GM23338 (cell line): ENCODE measurements around the gene EXD3. TPM values are rescaled to one million over a fixed set of nuclear protein-coding genes. Genes with fewer than 3 reads are reported as not detected.

Experiments used
- ATAC-seq: fragments of 200-7000 bp; cut with Tn5 transposase; 3 replicates; pipeline ENCODE4 v1.9.1; 2020
- DNase-seq: peaks from one replicate; pipeline ENCODE4 v3.0.0-alpha.2; 2015; ENCODE audit warnings: low spot score
- H2AFZ ChIP-seq: fragments of 200-600 bp; sonication (generic); 2 replicates; pipeline ENCODE4 v1.8.0; 2016; ENCODE audit warnings: antibody characterized with exemption, mild to moderate bottlenecking, moderate library complexity
- H3F3A ChIP-seq: fragments of 200-600 bp; sonication (generic); replicated peaks from 2 replicates; pipeline ENCODE4 v1.8.0; 2017; ENCODE audit warnings: antibody characterized with exemption, mixed run types, low read depth
- H3K27ac ChIP-seq: fragments of 200-600 bp; sonication (generic); 2 replicates; pipeline ENCODE4 v1.6.1; 2016; ENCODE audit warnings: low read depth
- H3K27me3 ChIP-seq: fragments of 200-600 bp; sonication (generic); 2 replicates; pipeline ENCODE4 v1.8.0; 2016; ENCODE audit warnings: mild to moderate bottlenecking, mixed run types, moderate library complexity; ENCODE audit not compliant: insufficient read depth
- H3K36me3 ChIP-seq: fragments of 200-600 bp; sonication (generic); 2 replicates; pipeline ENCODE4 v1.8.0; 2016; ENCODE audit warnings: mild to moderate bottlenecking; ENCODE audit not compliant: insufficient read depth
- H3K4me1 ChIP-seq: fragments of 200-600 bp; sonication (generic); 2 replicates; pipeline ENCODE4 v1.8.0; 2016; ENCODE audit warnings: mild to moderate bottlenecking, moderate library complexity; ENCODE audit not compliant: insufficient read depth
- H3K4me2 ChIP-seq: fragments of 200-600 bp; sonication (generic); 2 replicates; pipeline ENCODE4 v1.7.1; 2017; ENCODE audit warnings: mixed run types
- H3K4me3 ChIP-seq: fragments of 200-600 bp; sonication (generic); 2 replicates; pipeline ENCODE4 v1.6.1; 2016; ENCODE audit warnings: mixed run types
- H3K79me2 ChIP-seq: fragments of 200-600 bp; sonication (generic); replicated peaks from 2 replicates; pipeline ENCODE4 v1.8.0; 2017; ENCODE audit warnings: mild to moderate bottlenecking; ENCODE audit not compliant: insufficient read depth
- H3K9me2 ChIP-seq: fragments of 200-600 bp; sonication (generic); 2 replicates; pipeline ENCODE4 v1.8.0; 2017; ENCODE audit not compliant: insufficient read depth
- H4K20me1 ChIP-seq: fragments of 200-600 bp; sonication (generic); replicated peaks from 2 replicates; pipeline ENCODE4 v1.8.0; 2017; ENCODE audit warnings: mild to moderate bottlenecking; ENCODE audit not compliant: insufficient read depth
- H3K27ac Mint-ChIP-seq: 2 replicates; pipeline ENCODE4 v1.8.0; 2020; ENCODE audit warnings: inconsistent platforms, mild to moderate bottlenecking, moderate library complexity, mixed read lengths
- H3K27me3 Mint-ChIP-seq: 3 replicates; pipeline ENCODE4 v1.8.0; 2022; ENCODE audit warnings: low read depth, mild to moderate bottlenecking, moderate library complexity, mixed read lengths, inconsistent platforms; ENCODE audit not compliant: insufficient read depth, poor library complexity
- H3K36me3 Mint-ChIP-seq: 3 replicates; pipeline ENCODE4 v1.8.0; 2021; ENCODE audit warnings: low read depth, mild to moderate bottlenecking, inconsistent platforms, moderate library complexity, mixed read lengths
- H3K4me1 Mint-ChIP-seq: 3 replicates; pipeline ENCODE4 v1.8.0; 2020; ENCODE audit warnings: mild to moderate bottlenecking, inconsistent platforms, mixed read lengths
- H3K4me3 Mint-ChIP-seq: 3 replicates; pipeline ENCODE4 v1.8.0; 2021; ENCODE audit warnings: moderate library complexity, mild to moderate bottlenecking, inconsistent platforms, mixed read lengths
- H3K9me3 Mint-ChIP-seq: 3 replicates; pipeline ENCODE4 v1.8.0; 2020; ENCODE audit warnings: moderate library complexity, mild to moderate bottlenecking, inconsistent platforms, mixed read lengths
- CREB1 ChIP-seq: fragments of 250-450 bp; sonication (Bioruptor Pico); IDR thresholded peaks from 2 replicates; pipeline ENCODE4 v1.5.0; 2020; ENCODE audit warnings: low read depth, mild to moderate bottlenecking, moderate library complexity
- EZH2 ChIP-seq: fragments of 200-600 bp; sonication (generic); IDR thresholded peaks from one replicate; pipeline ENCODE4 v1.8.0; 2017; ENCODE audit warnings: antibody characterized with exemption, mild to moderate bottlenecking, low read depth; ENCODE audit not compliant: unreplicated experiment
- EZH2phosphoT487 ChIP-seq: fragments of 200-600 bp; sonication (generic); IDR thresholded peaks from one replicate; pipeline ENCODE4 v1.8.1; 2018; ENCODE audit warnings: antibody characterized with exemption; ENCODE audit not compliant: unreplicated experiment
- JUNB ChIP-seq: IDR thresholded peaks from one replicate; pipeline ENCODE4 v1.6.1; 2016; ENCODE audit warnings: antibody characterized with exemption; ENCODE audit not compliant: unreplicated experiment
- NANOG ChIP-seq: IDR thresholded peaks from 2 replicates; pipeline ENCODE4 v1.6.1; 2016; ENCODE audit warnings: antibody characterized with exemption, borderline replicate concordance
- POLR2AphosphoS5 ChIP-seq: IDR thresholded peaks from 2 replicates; pipeline ENCODE4 v1.6.1; 2016; ENCODE audit warnings: antibody characterized with exemption, low read depth
- STAT1 ChIP-seq: IDR thresholded peaks from one replicate; pipeline ENCODE4 v1.6.1; 2016; ENCODE audit warnings: antibody characterized with exemption; ENCODE audit not compliant: unreplicated experiment
- ZNF114 ChIP-seq: fragments of 250-450 bp; sonication (Bioruptor Pico); IDR thresholded peaks from 2 replicates; pipeline ENCODE4 v1.5.0; 2020; ENCODE audit warnings: mild to moderate bottlenecking, moderate library complexity
- ZNF331 ChIP-seq: fragments of 250-450 bp; sonication (Bioruptor Pico); IDR thresholded peaks from 2 replicates; pipeline ENCODE4 v1.5.0; 2020; ENCODE audit warnings: low read depth, mild to moderate bottlenecking, moderate library complexity
- polyA plus RNA-seq: library from polyadenylated mRNA; unstranded; fragments of >200 nt; fragmentation: Nextera tagmentation; extraction: Ambion mirVana; gene quantifications from 2 replicates; pipeline ENCODE4 v1.2.1, GENCODE V29; 2016
- total RNA-seq: library from RNA; depleted of rRNA; stranded (reverse); fragments of >200 nt; shearing (Covaris generic); gene quantifications from 2 replicates; pipeline ENCODE4 v1.2.3, GENCODE V29; 2014
- TF ChIP-seq, protein P1 (sequence below): IDR thresholded peaks from 2 replicates; pipeline ENCODE4 v1.6.1; 2016; ENCODE audit warnings: antibody characterized with exemption
- TF ChIP-seq, protein P2 (sequence below): fragments of 250-450 bp; sonication (Bioruptor Pico); IDR thresholded peaks from 2 replicates; pipeline ENCODE4 v1.5.0; 2020; ENCODE audit warnings: mild to moderate bottlenecking, moderate library complexity
- TF ChIP-seq, protein P3 (sequence below): IDR thresholded peaks from one replicate; pipeline ENCODE4 v1.6.1; 2018; ENCODE audit warnings: antibody characterized with exemption; ENCODE audit not compliant: unreplicated experiment
- TF ChIP-seq, protein P4 (sequence below), 2 experiments: fragments of 200-600 bp in 1 of 2; sonication (generic) in 1 of 2; conservative IDR thresholded peaks; 2 replicates each; pipeline versions ENCODE4 v1.5.1 to v1.6.1; 2016 to 2017; ENCODE audit warnings: antibody characterized with exemption in 2 of 2, low read depth in 2 of 2, mild to moderate bottlenecking in 2 of 2, moderate library complexity in 1 of 2

The EXD3 gene
- total and polyA plus RNA-seq, 2 experiments from 2014 or later = 3.6 to 9.7 TPM

DNA sequence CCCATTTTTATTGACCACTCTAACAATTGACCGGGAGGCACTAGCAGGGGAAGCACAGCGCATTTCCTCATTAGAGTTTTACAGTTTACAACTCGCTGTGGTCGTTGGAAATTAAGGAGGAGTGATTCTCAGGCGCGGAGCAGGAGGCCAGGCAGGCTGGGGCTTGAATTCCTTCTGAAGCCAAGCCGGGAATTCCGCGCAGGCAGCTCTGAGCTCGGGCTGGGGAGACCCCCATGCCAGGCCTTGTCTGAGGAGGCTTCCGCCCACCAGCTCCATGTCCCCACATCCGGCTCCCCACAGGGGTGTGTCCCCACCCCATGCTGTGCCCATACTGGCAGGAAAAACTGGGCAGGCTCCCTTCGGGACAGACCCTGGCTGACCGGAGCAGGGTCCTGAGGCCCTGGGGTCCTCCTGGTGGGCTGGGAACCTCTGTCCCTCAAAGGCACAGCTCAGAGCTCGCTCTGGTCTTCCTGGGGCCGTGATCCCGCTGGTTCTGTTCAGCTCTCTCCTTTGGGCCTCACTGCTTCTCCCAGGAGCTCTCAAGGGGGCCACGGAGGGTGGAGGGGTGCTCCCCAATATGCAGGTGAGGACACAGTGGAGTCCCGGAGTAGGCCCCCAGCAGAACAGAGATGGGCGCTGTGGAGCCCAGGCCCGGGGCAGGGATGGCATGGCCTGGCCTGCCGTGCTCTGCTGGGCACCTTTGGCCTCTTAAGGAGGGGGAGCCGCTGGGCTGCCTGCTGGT, 119.6 kb downstream of the EXD3 start:
- Histone ChIP-seq H4K20me1 (peaks cover 9% of the 10 kb centered on the region), H3K27ac (no peak overlapping the region), H3K4me3 (peak overlapping the region; percentile 62), H3F3A (peaks cover 18% of the 10 kb centered on the region), H3K4me2 (peak overlapping the region; percentile 84), H3K27me3 (peaks cover 13% of the 10 kb centered on the region), H2AFZ (no peak overlapping the region), H3K9me2 (no peaks in the 10 kb centered on the region), H3K79me2 (peaks cover 3% of the 10 kb centered on the region; the same call in 1 of the 2 replicates), H3K4me1 (peaks cover 37% of the 10 kb centered on the region), H3K36me3 (no peaks in the 10 kb centered on the region)
- H3K9me3 Mint-ChIP-seq = no peaks in the 10 kb centered on the region
- TF ChIP-seq ZNF331 (no peak), EZH2 (no peak), JUNB (no peak), EZH2phosphoT487 (no peak), STAT1 (no peak), POLR2AphosphoS5 (no peak), ZNF114 (CRISPR knock-in tag) (no peak), NANOG (no peak), CREB1 (no peak)
- TF ChIP-seq, protein P1, sequence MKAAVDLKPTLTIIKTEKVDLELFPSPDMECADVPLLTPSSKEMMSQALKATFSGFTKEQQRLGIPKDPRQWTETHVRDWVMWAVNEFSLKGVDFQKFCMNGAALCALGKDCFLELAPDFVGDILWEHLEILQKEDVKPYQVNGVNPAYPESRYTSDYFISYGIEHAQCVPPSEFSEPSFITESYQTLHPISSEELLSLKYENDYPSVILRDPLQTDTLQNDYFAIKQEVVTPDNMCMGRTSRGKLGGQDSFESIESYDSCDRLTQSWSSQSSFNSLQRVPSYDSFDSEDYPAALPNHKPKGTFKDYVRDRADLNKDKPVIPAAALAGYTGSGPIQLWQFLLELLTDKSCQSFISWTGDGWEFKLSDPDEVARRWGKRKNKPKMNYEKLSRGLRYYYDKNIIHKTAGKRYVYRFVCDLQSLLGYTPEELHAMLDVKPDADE = no peak
- TF ChIP-seq, protein P2, sequence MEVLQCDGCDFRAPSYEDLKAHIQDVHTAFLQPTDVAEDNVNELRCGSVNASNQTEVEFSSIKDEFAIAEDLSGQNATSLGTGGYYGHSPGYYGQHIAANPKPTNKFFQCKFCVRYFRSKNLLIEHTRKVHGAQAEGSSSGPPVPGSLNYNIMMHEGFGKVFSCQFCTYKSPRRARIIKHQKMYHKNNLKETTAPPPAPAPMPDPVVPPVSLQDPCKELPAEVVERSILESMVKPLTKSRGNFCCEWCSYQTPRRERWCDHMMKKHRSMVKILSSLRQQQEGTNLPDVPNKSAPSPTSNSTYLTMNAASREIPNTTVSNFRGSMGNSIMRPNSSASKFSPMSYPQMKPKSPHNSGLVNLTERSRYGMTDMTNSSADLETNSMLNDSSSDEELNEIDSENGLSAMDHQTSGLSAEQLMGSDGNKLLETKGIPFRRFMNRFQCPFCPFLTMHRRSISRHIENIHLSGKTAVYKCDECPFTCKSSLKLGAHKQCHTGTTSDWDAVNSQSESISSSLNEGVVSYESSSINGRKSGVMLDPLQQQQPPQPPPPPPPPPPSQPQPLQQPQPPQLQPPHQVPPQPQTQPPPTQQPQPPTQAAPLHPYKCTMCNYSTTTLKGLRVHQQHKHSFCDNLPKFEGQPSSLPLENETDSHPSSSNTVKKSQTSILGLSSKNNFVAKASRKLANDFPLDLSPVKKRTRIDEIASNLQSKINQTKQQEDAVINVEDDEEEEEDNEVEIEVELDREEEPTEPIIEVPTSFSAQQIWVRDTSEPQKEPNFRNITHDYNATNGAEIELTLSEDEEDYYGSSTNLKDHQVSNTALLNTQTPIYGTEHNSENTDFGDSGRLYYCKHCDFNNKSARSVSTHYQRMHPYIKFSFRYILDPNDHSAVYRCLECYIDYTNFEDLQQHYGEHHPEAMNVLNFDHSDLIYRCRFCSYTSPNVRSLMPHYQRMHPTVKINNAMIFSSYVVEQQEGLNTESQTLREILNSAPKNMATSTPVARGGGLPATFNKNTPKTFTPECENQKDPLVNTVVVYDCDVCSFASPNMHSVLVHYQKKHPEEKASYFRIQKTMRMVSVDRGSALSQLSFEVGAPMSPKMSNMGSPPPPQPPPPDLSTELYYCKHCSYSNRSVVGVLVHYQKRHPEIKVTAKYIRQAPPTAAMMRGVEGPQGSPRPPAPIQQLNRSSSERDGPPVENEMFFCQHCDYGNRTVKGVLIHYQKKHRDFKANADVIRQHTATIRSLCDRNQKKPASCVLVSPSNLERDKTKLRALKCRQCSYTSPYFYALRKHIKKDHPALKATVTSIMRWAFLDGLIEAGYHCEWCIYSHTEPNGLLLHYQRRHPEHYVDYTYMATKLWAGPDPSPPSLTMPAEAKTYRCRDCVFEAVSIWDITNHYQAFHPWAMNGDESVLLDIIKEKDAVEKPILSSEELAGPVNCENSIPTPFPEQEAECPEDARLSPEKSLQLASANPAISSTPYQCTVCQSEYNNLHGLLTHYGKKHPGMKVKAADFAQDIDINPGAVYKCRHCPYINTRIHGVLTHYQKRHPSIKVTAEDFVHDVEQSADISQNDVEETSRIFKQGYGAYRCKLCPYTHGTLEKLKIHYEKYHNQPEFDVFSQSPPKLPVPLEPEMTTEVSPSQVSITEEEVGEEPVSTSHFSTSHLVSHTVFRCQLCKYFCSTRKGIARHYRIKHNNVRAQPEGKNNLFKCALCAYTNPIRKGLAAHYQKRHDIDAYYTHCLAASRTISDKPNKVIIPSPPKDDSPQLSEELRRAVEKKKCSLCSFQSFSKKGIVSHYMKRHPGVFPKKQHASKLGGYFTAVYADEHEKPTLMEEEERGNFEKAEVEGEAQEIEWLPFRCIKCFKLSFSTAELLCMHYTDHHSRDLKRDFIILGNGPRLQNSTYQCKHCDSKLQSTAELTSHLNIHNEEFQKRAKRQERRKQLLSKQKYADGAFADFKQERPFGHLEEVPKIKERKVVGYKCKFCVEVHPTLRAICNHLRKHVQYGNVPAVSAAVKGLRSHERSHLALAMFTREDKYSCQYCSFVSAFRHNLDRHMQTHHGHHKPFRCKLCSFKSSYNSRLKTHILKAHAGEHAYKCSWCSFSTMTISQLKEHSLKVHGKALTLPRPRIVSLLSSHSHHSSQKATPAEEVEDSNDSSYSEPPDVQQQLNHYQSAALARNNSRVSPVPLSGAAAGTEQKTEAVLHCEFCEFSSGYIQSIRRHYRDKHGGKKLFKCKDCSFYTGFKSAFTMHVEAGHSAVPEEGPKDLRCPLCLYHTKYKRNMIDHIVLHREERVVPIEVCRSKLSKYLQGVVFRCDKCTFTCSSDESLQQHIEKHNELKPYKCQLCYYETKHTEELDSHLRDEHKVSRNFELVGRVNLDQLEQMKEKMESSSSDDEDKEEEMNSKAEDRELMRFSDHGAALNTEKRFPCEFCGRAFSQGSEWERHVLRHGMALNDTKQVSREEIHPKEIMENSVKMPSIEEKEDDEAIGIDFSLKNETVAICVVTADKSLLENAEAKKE (CRISPR knock-in tag) = no peak
- TF ChIP-seq, protein P3, sequence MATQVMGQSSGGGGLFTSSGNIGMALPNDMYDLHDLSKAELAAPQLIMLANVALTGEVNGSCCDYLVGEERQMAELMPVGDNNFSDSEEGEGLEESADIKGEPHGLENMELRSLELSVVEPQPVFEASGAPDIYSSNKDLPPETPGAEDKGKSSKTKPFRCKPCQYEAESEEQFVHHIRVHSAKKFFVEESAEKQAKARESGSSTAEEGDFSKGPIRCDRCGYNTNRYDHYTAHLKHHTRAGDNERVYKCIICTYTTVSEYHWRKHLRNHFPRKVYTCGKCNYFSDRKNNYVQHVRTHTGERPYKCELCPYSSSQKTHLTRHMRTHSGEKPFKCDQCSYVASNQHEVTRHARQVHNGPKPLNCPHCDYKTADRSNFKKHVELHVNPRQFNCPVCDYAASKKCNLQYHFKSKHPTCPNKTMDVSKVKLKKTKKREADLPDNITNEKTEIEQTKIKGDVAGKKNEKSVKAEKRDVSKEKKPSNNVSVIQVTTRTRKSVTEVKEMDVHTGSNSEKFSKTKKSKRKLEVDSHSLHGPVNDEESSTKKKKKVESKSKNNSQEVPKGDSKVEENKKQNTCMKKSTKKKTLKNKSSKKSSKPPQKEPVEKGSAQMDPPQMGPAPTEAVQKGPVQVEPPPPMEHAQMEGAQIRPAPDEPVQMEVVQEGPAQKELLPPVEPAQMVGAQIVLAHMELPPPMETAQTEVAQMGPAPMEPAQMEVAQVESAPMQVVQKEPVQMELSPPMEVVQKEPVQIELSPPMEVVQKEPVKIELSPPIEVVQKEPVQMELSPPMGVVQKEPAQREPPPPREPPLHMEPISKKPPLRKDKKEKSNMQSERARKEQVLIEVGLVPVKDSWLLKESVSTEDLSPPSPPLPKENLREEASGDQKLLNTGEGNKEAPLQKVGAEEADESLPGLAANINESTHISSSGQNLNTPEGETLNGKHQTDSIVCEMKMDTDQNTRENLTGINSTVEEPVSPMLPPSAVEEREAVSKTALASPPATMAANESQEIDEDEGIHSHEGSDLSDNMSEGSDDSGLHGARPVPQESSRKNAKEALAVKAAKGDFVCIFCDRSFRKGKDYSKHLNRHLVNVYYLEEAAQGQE = no peak
- TF ChIP-seq, protein P4, sequence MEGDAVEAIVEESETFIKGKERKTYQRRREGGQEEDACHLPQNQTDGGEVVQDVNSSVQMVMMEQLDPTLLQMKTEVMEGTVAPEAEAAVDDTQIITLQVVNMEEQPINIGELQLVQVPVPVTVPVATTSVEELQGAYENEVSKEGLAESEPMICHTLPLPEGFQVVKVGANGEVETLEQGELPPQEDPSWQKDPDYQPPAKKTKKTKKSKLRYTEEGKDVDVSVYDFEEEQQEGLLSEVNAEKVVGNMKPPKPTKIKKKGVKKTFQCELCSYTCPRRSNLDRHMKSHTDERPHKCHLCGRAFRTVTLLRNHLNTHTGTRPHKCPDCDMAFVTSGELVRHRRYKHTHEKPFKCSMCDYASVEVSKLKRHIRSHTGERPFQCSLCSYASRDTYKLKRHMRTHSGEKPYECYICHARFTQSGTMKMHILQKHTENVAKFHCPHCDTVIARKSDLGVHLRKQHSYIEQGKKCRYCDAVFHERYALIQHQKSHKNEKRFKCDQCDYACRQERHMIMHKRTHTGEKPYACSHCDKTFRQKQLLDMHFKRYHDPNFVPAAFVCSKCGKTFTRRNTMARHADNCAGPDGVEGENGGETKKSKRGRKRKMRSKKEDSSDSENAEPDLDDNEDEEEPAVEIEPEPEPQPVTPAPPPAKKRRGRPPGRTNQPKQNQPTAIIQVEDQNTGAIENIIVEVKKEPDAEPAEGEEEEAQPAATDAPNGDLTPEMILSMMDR (conservative IDR thresholded peaks at IDR 0.05; ENCODE audit: low read depth in 2 of 2) = no peak
- peak overlapping the region; percentile 56 for H3K4me3 Mint-ChIP-seq
- peaks cover 40% of the 10 kb centered on the region for H3K4me1 Mint-ChIP-seq
- peaks cover 4% of the 10 kb centered on the region; the same call in 2 of the 3 replicates for H3K36me3 Mint-ChIP-seq
- H3K27me3 Mint-ChIP-seq = peaks cover 23% of the 10 kb centered on the region
- no peak overlapping the region for H3K27ac Mint-ChIP-seq
- peak; percentile 70 for DNase-seq
- no peak for ATAC-seq
